ENCODE data around the gene EMD. TPM values are rescaled to one million over a fixed set of nuclear protein-coding genes. Genes with fewer than 3 reads are reported as not detected.
A peak's percentile ranks its signal among the peaks of the same experiment; 100 is the strongest.

EMD gene
- total RNA-seq, 3 donors from 2014 or later (not counting 1 experiment from before 2014, with no cell fraction given): 141 to 175 (median 152) TPM

- Mint-ChIP-seq H3K4me1 (peaks cover 22 to 25% of the 10 kb centered on the region in 2 donors), H3K4me3 (peak overlapping the region; percentile 86), H3K27me3 (ENCODE audit: low read depth in 2 of 2) (no peaks in the 10 kb centered on the region), H3K9me3 (no peaks in the 10 kb centered on the region), H3K36me3 (no peaks in the 10 kb centered on the region), H3K27ac (no peak overlapping the region)
- DNase-seq: peak in 1 of 2 donors; percentile 1
- intact Hi-C loops (cut with micrococcal nuclease): loop anchor here (5.0 kb wide), 1 partner anchor 48 kb away; the partner anchor contains the start of gene LAGE3
- TF ChIP-seq, protein P1, sequence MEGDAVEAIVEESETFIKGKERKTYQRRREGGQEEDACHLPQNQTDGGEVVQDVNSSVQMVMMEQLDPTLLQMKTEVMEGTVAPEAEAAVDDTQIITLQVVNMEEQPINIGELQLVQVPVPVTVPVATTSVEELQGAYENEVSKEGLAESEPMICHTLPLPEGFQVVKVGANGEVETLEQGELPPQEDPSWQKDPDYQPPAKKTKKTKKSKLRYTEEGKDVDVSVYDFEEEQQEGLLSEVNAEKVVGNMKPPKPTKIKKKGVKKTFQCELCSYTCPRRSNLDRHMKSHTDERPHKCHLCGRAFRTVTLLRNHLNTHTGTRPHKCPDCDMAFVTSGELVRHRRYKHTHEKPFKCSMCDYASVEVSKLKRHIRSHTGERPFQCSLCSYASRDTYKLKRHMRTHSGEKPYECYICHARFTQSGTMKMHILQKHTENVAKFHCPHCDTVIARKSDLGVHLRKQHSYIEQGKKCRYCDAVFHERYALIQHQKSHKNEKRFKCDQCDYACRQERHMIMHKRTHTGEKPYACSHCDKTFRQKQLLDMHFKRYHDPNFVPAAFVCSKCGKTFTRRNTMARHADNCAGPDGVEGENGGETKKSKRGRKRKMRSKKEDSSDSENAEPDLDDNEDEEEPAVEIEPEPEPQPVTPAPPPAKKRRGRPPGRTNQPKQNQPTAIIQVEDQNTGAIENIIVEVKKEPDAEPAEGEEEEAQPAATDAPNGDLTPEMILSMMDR (IDR thresholded peaks at IDR 0.05): no peak
- ATAC-seq: no peak
- no peaks in the 10 kb centered on the region for H3K27me3 ChIP-seq (ENCODE audit: control insufficient read depth, insufficient read depth, low read length)
- H3K9me3 ChIP-seq (ENCODE audit: control insufficient read depth, insufficient read depth, low read length): no peaks in the 10 kb centered on the region
- H3K4me1 ChIP-seq (ENCODE audit: control insufficient read depth, insufficient read depth, low read length): peaks cover 37% of the 10 kb centered on the region
- peaks cover 14% of the 10 kb centered on the region for H3K36me3 ChIP-seq (ENCODE audit: control insufficient read depth, insufficient read depth, low read length)
- no peak overlapping the region for H3K4me3 ChIP-seq (ENCODE audit: low read length)
- no peak overlapping the region for H3K27ac ChIP-seq (ENCODE audit: low read length)
- WGBS (ENCODE audit: insufficient coverage): 92% methylated on average over 2 of the region's 2 CpGs
These were observed 50.6 kb downstream of the EMD start for GRCh38 chrX:154429711-154430110.

DNA sequence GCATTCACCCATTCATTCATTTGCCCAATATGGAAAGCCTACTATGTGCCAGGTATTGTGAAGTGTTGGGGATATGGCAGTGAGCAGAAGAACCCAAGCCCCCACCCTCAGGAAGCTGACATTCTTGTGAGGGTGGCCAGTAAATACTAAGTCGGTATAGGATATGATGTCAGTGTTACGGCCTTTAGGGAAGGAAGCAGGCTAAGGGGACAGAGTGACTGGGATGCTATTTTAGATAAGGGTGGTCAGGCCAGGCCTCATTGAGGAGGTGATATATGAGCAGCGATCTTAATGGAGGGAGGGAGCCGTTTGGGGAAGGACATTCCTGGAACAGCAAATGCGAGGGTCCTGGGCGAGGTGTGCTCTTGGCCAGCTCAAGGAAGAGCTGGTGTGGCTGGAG, 51.4 kb downstream of the EMD start:
- no peaks in the 10 kb centered on the region for H3K27me3 ChIP-seq (ENCODE audit: control insufficient read depth, insufficient read depth, low read length)
- intact Hi-C loops (cut with micrococcal nuclease): no loop called here
- DNase-seq (no peak), ATAC-seq (no peak)
- no peak overlapping the region for H3K4me3 ChIP-seq (ENCODE audit: low read length)
- peaks cover 37% of the 10 kb centered on the region for H3K4me1 ChIP-seq (ENCODE audit: control insufficient read depth, insufficient read depth, low read length)
- Mint-ChIP-seq H3K36me3 (no peaks in the 10 kb centered on the region), H3K4me1 (peaks cover 22 to 25% of the 10 kb centered on the region in 2 donors), H3K9me3 (no peaks in the 10 kb centered on the region), H3K27ac (peak overlapping the region in 1 of 2 donors; percentile 55), H3K27me3 (ENCODE audit: low read depth in 2 of 2) (no peaks in the 10 kb centered on the region), H3K4me3 (peak overlapping the region; percentile 22)
- peak overlapping the region; percentile 15 for H3K27ac ChIP-seq (ENCODE audit: low read length)
- TF ChIP-seq, protein P1 (IDR thresholded peaks at IDR 0.05): no peak
- 58% methylated on average over 6 of the region's 6 CpGs for WGBS (ENCODE audit: insufficient coverage)
- H3K9me3 ChIP-seq (ENCODE audit: control insufficient read depth, insufficient read depth, low read length): no peaks in the 10 kb centered on the region
- peaks cover 20% of the 10 kb centered on the region for H3K36me3 ChIP-seq (ENCODE audit: control insufficient read depth, insufficient read depth, low read length)

GRCh38 chrX:154430916-154431315, 51.8 kb downstream of the EMD start:
- Histone ChIP-seq H3K4me3 (ENCODE audit: low read length) (no peak overlapping the region), H3K4me1 (ENCODE audit: control insufficient read depth, insufficient read depth, low read length) (peaks cover 37% of the 10 kb centered on the region), H3K36me3 (ENCODE audit: control insufficient read depth, insufficient read depth, low read length) (peaks cover 24% of the 10 kb centered on the region), H3K27ac (ENCODE audit: low read length) (peak overlapping the region; percentile 15), H3K27me3 (ENCODE audit: control insufficient read depth, insufficient read depth, low read length) (no peaks in the 10 kb centered on the region), H3K9me3 (ENCODE audit: control insufficient read depth, insufficient read depth, low read length) (no peaks in the 10 kb centered on the region)
- ATAC-seq (no peak), DNase-seq (no peak)
- TF ChIP-seq, protein P1 (IDR thresholded peaks at IDR 0.05): no peak
- WGBS (ENCODE audit: insufficient coverage): 48% methylated on average over 7 of the region's 7 CpGs
- H3K9me3 Mint-ChIP-seq: no peaks in the 10 kb centered on the region
- H3K36me3 Mint-ChIP-seq: no peaks in the 10 kb centered on the region
- no peaks in the 10 kb centered on the region for H3K27me3 Mint-ChIP-seq (ENCODE audit: low read depth in 2 of 2)
- H3K27ac Mint-ChIP-seq: peak overlapping the region in 1 of 2 donors; percentile 55
- H3K4me1 Mint-ChIP-seq: peaks cover 23 to 25% of the 10 kb centered on the region in 2 donors
- intact Hi-C loops (cut with micrococcal nuclease): no loop called here
- no peak overlapping the region for H3K4me3 Mint-ChIP-seq

Other genes with a start within 250 kb of the EMD start
- gene OPN1LW, start 235.1 kb upstream of the EMD start, total RNA-seq: not detected
- not detected for gene OPN1MW, start 196.7 kb upstream of the EMD start, total RNA-seq
- gene OPN1MW2, start 159.5 kb upstream of the EMD start, total RNA-seq: not detected
- gene OPN1MW3, start 121.7 kb upstream of the EMD start, total RNA-seq: not detected
- under 1 TPM in 1 of 3 donors, not detected in 2; 0.61 TPM for gene TEX28, start 84.2 kb upstream of the EMD start, total RNA-seq
- 10 to 100 TPM; 17.1 to 42.8 (median 28.8) TPM for gene TKTL1, start 83.5 kb upstream of the EMD start, total RNA-seq
- gene FLNA, start 4.7 kb upstream of the EMD start, total RNA-seq: 1,000 to 10,000 TPM; 2,872 to 3,483 (median 2,927) TPM
- 1,000 to 10,000 TPM; 2,249 to 2,456 (median 2,324) TPM for gene RPL10, start 19.1 kb downstream of the EMD start, total RNA-seq
- gene DNASE1L1, start 30.0 kb downstream of the EMD start, total RNA-seq: 10 to 100 TPM; 16.7 to 19.6 (median 16.8) TPM
- gene TAFAZZIN, start 32.2 kb downstream of the EMD start, total RNA-seq: 10 to 100 TPM; 67.3 to 87.2 (median 67.7) TPM
- 10 to 100 TPM; 62.4 to 71.7 (median 65.9) TPM for gene ATP6AP1, start 49.4 kb downstream of the EMD start, total RNA-seq
- gene GDI1, start 57.9 kb downstream of the EMD start, total RNA-seq: 100 to 1,000 TPM; 138 to 174 (median 140) TPM
- gene FAM50A, start 64.8 kb downstream of the EMD start, total RNA-seq: 10 to 100 TPM; 48.9 to 63.2 (median 54.1) TPM
- 10 to 100 TPM; 20.8 to 34.3 (median 32.2) TPM for gene PLXNA3, start 79.0 kb downstream of the EMD start, total RNA-seq
- 10 to 100 TPM; 10.8 to 12.5 (median 10.9) TPM for gene LAGE3, start 100.0 kb downstream of the EMD start, total RNA-seq
- gene UBL4A, start 107.3 kb downstream of the EMD start, total RNA-seq: 10 to 100 TPM; 11.7 to 22.4 (median 17.6) TPM
- gene SLC10A3, start 111.3 kb downstream of the EMD start, total RNA-seq: 10 to 100 TPM; 26.5 to 42.1 (median 31.8) TPM
- gene FAM3A, start 136.9 kb downstream of the EMD start, total RNA-seq: 10 to 100 TPM; 31.1 to 38.0 (median 37.3) TPM
- gene G6PD, start 167.6 kb downstream of the EMD start, total RNA-seq: 100 to 1,000 TPM; 184 to 220 (median 197) TPM
- gene IKBKG, start 168.3 kb downstream of the EMD start, total RNA-seq: 10 to 100 TPM; 64.8 to 84.6 (median 84.1) TPM
- gene CTAG1A, start 205.8 kb downstream of the EMD start, total RNA-seq: not detected
- gene CTAG1B, start 240.0 kb downstream of the EMD start, total RNA-seq: not detected

Data from natural killer cell (primary cell).